Inflammatory macrophage treated with lipopolysaccharide for 1 hour (primary cell): Measurements from ENCODE around the gene TRAK2.
"Not testable (repeated sequence)": the region's sequence is repeated elsewhere in the genome, so short reads cannot be mapped to it uniquely, and the experiment has no call there.

Source experiments
- DNase-seq, 2 donors: peaks; one replicate each; pipeline ENCODE4 v3.0.0-alpha.2; 2020 to 2022

TRAK2 gene

GRCh38 chr2:201414099-201415023 is 36.9 kb downstream of the TRAK2 start:
- no peak for DNase-seq

GRCh38 chr2:201413552-201413951 is 37.7 kb downstream of the TRAK2 start:
- no peak for DNase-seq

- no peak for DNase-seq
Measured at GRCh38 chr2:201413143-201413542, 38.1 kb downstream of the TRAK2 start.

- no peak for DNase-seq
Measured at GRCh38 chr2:201411421-201411820, 39.8 kb downstream of the TRAK2 start.

GRCh38 chr2:201408931-201409330 is 42.3 kb downstream of the TRAK2 start:
- DNase-seq: no peak

- no peak for DNase-seq
Measured at GRCh38 chr2:201407265-201407664, 44.0 kb downstream of the TRAK2 start.

- DNase-seq: peak; percentile 44 to 70
Measured at GRCh38 chr2:201406077-201406662, 45.1 kb downstream of the TRAK2 start.

- no peak for DNase-seq
Measured at GRCh38 chr2:201404699-201405280, 46.5 kb downstream of the TRAK2 start.

GRCh38 chr2:201403880-201404279 is 47.4 kb downstream of the TRAK2 start:
- no peak for DNase-seq

- DNase-seq: no peak
Measured at GRCh38 chr2:201402651-201403562, 48.4 kb downstream of the TRAK2 start.

- no peak for DNase-seq
Measured at GRCh38 chr2:201401815-201402214, 49.4 kb downstream of the TRAK2 start.

- DNase-seq: no peak
Measured at GRCh38 chr2:201396595-201396994, 54.7 kb downstream of the TRAK2 start.

GRCh38 chr2:201383136-201383535 is 68.1 kb downstream of the TRAK2 start:
- DNase-seq: no peak

GRCh38 chr2:201378496-201379397 is 72.5 kb downstream of the TRAK2 start:
- no peak for DNase-seq

GRCh38 chr2:201377218-201377617 is 74.0 kb downstream of the TRAK2 start:
- no peak for DNase-seq

- DNase-seq: no peak
Measured at GRCh38 chr2:201369775-201370174, 81.5 kb downstream of the TRAK2 start.

GRCh38 chr2:201369318-201369717 is 81.9 kb downstream of the TRAK2 start:
- DNase-seq: not testable (repeated sequence)

GRCh38 chr2:201366146-201366545 is 85.1 kb downstream of the TRAK2 start:
- no peak for DNase-seq

GRCh38 chr2:201363857-201364560 is 87.2 kb downstream of the TRAK2 start:
- peak; percentile 43 to 64 for DNase-seq

GRCh38 chr2:201362396-201362795 is 88.9 kb downstream of the TRAK2 start:
- DNase-seq: no peak
